ENCODE data around the gene AP2S1.
"Not testable (repeated sequence)": the region's sequence is repeated elsewhere in the genome, so short reads cannot be mapped to it uniquely, and the experiment has no call there.

DNA sequence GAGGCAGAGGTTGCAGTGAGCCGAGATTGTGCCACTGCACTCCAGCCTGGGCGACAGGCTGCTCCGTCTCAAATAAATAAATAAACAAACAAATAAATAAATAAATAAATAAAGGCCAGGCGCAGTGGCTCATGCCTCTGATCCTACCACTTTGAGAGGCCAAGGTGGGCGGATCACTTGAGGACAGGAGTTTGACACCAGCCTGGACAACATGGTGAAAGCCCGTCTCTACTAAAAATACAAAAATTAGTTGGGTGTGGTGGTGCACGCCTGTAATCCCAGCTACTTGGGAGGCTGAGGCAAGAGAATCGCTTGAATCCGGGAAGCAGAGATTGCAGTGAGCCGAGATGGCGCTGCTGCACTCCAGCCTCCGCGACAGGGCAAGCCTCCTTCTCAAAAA, 4.1 kb upstream of the AP2S1 start:
- TF ChIP-seq, protein P1, sequence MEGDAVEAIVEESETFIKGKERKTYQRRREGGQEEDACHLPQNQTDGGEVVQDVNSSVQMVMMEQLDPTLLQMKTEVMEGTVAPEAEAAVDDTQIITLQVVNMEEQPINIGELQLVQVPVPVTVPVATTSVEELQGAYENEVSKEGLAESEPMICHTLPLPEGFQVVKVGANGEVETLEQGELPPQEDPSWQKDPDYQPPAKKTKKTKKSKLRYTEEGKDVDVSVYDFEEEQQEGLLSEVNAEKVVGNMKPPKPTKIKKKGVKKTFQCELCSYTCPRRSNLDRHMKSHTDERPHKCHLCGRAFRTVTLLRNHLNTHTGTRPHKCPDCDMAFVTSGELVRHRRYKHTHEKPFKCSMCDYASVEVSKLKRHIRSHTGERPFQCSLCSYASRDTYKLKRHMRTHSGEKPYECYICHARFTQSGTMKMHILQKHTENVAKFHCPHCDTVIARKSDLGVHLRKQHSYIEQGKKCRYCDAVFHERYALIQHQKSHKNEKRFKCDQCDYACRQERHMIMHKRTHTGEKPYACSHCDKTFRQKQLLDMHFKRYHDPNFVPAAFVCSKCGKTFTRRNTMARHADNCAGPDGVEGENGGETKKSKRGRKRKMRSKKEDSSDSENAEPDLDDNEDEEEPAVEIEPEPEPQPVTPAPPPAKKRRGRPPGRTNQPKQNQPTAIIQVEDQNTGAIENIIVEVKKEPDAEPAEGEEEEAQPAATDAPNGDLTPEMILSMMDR (conservative IDR thresholded peaks at IDR 0.05; ENCODE audit: low read length), result not testable (repeated sequence)
- TF ChIP-seq EZH2phosphoT487 (IDR thresholded peaks at IDR 0.05; ENCODE audit: borderline replicate concordance), result not testable (repeated sequence)

All from Loucy (cell line).